Fibroblast of pulmonary artery (primary cell): ENCODE measurements around the gene CTNNA3.
"Not testable (repeated sequence)": the region's sequence is repeated elsewhere in the genome, so short reads cannot be mapped to it uniquely, and the experiment has no call there.

Experiments
- DNase-seq: peaks from one replicate; pipeline ENCODE4 v3.0.0-alpha.2; 2010; ENCODE audit warnings: low read depth
- H3K4me3 ChIP-seq: replicated peaks from 2 replicates; pipeline ENCODE4 v1.5.1; 2011; ENCODE audit warnings: low read depth, mild to moderate bottlenecking, control low read depth, low read length, moderate library complexity
- TF ChIP-seq, protein P1 (sequence below): IDR thresholded peaks from 2 replicates; pipeline ENCODE4 v1.5.1; 2011; ENCODE audit warnings: mild to moderate bottlenecking, control low read depth, low read length, inconsistent platforms; ENCODE audit errors: missing control alignments

Gene CTNNA3

DNA sequence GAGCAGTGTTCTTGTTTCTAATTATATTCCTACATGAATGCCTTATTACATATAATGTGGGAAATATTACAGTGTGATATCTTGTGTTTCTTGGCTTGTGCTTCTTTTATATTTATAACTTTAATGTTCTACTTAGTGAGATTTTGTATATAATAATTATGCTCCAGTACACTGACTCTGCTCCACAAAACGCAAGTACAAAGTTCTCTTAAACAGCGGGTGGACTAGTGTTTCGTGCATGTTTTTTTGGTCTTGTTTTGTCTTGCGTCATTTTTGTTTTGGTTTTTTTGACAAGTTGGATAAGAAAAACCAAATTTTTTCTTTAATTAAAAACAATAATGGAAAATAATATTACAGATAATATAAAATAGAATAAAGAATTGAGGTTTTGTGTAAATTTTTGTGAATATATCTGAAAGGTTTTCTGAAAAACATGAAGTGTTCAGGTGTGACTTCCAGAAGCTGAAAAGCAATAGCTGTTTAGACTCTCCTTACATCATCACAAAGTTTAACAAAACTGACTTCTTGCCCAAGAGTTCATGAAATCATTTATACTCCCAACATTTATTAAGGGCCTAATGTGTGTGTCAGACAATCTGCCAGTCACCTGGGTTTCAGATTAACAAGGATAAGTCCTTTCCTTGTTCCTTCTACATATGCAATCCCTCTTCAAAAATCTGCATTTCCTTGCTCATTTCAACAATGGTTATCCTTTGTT, 438.4 kb downstream of the CTNNA3 start:
- H3K4me3 ChIP-seq = no peak overlapping the region
- TF ChIP-seq, protein P1, sequence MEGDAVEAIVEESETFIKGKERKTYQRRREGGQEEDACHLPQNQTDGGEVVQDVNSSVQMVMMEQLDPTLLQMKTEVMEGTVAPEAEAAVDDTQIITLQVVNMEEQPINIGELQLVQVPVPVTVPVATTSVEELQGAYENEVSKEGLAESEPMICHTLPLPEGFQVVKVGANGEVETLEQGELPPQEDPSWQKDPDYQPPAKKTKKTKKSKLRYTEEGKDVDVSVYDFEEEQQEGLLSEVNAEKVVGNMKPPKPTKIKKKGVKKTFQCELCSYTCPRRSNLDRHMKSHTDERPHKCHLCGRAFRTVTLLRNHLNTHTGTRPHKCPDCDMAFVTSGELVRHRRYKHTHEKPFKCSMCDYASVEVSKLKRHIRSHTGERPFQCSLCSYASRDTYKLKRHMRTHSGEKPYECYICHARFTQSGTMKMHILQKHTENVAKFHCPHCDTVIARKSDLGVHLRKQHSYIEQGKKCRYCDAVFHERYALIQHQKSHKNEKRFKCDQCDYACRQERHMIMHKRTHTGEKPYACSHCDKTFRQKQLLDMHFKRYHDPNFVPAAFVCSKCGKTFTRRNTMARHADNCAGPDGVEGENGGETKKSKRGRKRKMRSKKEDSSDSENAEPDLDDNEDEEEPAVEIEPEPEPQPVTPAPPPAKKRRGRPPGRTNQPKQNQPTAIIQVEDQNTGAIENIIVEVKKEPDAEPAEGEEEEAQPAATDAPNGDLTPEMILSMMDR = no peak
- no peak for DNase-seq

DNA sequence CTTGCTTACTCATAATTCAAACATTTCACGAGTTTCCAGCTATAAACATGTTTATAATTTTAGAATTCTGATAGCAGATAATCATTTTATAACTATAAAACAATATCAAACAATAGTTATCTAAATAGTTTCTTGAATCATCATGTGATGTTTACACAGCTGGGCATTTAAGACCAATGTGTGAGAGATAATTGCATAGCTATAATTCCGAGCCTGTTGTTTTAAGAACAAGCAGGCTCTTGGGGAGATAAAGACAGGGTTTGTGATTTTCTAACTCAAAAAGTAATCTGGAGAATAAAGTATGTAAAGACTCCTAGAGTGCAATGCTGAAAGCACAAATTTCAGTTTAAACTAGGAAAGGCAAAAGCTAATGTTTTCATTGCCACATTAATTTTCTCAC, 439.0 kb downstream of the CTNNA3 start:
- no peak overlapping the region for H3K4me3 ChIP-seq
- peak; percentile 9 for DNase-seq
- TF ChIP-seq, protein P1 = no peak

DNA sequence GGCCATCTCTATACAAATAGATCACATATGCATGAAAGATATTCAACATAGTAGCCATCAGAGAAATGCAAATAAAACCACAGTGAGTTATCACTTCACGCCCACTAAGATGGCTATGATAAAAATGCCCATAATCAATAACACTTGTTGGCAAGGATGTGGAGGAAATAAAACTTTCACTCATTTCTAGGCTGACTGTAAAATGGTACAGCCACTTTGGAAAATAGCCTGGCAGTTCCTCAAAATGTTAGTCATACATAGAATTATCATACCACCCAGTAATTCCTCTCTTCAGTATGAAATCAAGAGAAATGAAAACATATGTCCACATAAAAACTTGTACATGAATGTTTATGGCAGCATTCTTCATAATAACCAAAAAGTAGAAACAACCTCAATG, 445.3 kb downstream of the CTNNA3 start:
- DNase-seq = no peak
- H3K4me3 ChIP-seq = no peak overlapping the region
- TF ChIP-seq, protein P1 = no peak

DNA sequence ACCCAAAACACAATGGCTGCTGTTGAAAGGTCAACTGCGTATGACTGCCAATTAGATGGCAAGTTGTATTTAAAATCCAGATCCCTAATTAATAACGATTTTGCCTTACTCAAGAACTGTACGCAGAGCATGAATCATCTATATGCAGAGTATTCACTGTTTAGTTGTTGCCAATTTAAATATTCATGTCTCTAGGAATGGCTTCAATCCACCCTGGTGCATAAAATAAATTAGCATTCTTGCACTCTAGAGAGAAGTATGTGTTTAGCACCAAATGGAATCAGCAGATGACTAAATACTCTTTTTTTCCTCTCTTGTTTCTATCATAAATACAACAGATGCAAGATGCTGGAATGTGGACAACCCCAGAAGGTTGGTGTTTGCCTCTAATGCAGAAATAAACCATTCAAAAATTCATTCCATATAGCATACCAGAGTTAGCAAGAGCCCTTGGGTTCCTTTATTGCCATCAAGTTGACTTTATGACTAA, 449.9 kb downstream of the CTNNA3 start:
- TF ChIP-seq, protein P1 = no peak

DNA sequence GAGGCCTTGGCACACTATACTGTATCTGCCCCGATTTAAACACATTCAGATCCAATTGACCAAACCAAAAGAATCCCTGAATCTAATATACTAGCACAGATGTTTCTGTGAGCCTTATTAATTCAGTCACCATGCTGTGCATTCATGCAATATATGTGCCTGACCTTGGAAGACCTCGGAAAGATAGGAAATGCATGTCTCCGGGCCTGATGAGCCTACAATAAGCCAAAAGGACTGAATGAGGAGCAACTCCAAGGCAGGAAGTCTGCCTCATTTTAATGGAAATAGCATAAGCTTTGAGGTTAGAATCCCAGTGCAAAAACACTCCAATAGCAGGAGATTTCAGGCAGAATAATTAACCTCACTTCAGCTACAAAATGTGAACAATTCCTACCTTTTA, 453.5 kb downstream of the CTNNA3 start:
- no peak overlapping the region for H3K4me3 ChIP-seq
- TF ChIP-seq, protein P1 = no peak
- DNase-seq = no peak

More for the DNA sequence above, 449.9 kb downstream of the CTNNA3 start:
- no peak for DNase-seq
- H3K4me3 ChIP-seq = no peak overlapping the region

DNA sequence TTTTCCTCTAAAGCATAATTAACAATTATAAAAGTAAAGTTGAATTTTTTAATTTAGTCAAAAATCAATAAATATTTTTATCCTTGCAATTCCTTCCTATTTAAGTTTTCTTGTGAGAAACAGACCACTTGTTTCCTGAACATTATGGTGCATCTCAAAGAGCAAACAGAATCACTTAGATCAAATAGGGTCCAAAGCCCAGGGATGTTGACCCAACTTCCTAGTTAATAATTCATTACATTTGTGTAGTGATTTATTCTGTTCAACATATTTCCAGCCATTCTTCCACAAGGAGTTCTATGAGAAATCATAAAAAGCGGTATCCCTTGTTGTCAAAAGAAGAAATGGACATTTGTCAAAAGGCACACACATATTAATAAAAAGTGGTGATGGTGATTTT, 454.5 kb downstream of the CTNNA3 start:
- no peak overlapping the region for H3K4me3 ChIP-seq
- TF ChIP-seq, protein P1 = no peak
- DNase-seq = no peak

DNA sequence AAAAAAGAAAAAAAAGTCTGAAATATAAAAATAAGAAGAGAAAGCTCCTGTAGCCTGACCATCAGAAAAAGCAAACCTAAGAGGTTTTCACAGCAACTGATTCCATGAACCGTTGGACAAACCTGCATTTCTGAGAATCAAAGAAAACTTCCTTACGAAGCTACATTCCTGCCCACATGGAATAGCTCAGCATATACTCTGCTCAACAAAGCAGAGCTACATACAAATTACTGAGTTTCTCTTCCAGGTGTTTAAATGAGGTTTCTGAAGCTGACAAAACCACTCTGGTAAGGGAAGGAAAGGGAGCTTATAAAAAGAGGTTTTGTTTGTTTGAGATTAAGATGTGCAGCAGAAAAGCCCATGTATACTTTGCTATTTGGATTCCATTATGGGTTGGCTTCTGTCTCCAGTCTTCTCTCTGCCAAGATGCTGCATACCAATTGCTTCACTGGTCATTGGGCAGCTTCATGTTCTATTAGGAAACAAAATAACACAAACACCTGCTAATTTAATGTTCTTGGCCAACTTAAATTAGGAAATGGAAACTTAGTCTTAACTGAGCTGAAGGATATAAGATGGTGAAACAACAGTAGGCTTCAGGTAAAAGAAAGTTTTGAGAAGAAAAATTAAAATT, 456.0 kb downstream of the CTNNA3 start:
- no peak for DNase-seq
- TF ChIP-seq, protein P1 = no peak
- H3K4me3 ChIP-seq = no peak overlapping the region

DNA sequence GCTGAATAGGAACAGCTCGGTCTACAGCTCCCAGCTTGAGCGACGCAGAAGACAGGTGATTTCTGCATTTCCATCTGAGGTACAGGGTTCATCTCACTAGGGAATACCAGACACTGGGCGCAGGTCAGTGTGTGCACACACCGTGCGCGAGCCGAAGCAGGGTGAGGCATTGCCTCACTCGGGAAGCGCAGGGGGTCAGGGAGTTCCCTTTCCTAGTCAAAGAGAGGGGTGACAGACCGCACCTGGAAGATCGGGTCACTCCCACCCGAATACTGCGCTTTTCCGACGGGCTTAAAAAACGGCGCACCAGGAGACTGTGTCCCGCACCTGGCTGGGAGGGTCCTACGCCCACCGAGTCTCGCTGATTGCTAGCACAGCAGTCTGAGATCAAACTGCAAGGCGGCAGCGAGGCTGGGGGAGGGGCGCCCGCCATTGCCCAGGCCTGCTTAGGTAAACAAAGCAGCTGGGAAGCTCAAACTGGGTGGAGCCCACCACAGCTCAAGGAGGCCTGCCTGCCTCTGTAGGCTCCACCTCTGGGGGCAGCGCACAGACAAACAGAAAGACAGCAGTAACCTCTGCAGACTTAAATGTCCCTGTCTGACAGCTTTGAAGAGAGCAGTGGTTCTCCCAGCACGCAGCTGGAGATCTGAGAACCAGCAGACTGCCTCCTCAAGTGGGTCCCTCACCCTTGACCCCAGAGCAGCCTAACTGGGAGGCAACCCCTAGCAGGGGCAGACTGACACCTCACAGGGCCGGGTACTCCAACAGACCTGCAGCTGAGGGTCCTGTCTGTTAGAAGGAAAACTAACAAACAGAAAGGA, 465.1 kb downstream of the CTNNA3 start:
- H3K4me3 ChIP-seq, DNase-seq: not testable (repeated sequence)
